Endothelial cell of umbilical vein (primary cell): Measurements from ENCODE around the gene MAGEA10. TPM values are rescaled to one million over a fixed set of nuclear protein-coding genes. Genes with fewer than 3 reads are reported as not detected.

ENCODE experiments used
- BruUV-seq: library from RNA; stranded (reverse); fragments of 400-500 nt; replicated peaks from 2 replicates; lab custom pipeline; 2021; lab: Mats Ljungman, UMichigan
- CTCF ChIA-PET: fragments of 300-600, 350-600 bp; sonication (Branson Sonifier 250); formaldehyde crosslinking; loops from one replicate; lab custom pipeline; 2021; ENCODE audit warnings: antibody characterized with exemption, inconsistent platforms; lab: Charles Lee
- POLR2A ChIA-PET: fragments of 300-600, 350-600 bp; sonication (Branson Sonifier 250); formaldehyde crosslinking; loops from one replicate; lab custom pipeline; 2021; ENCODE audit warnings: antibody characterized with exemption, inconsistent platforms; lab: Charles Lee
- DNase-seq: peaks from one replicate; pipeline ENCODE4 v3.0.0-alpha.2; 2011; ENCODE audit warnings: low read depth, low spot score
- FAIRE-seq: peaks from 2 replicates; lab custom pipeline; 2011; peaks lifted over from hg19 to GRCh38; lab: Jason Lieb, UNC
- H2AFZ ChIP-seq: 2 replicates; pipeline ENCODE4 v1.6.0; 2012; ENCODE audit warnings: low read depth, low read length, control low read depth, inconsistent platforms
- H3K27ac ChIP-seq: 2 replicates; pipeline ENCODE4 v1.5.1; 2011; ENCODE audit warnings: low read depth, mild to moderate bottlenecking, control low read depth, low read length, moderate library complexity; ENCODE audit not compliant: insufficient read depth
- H3K27me3 ChIP-seq, 2 experiments: 2 replicates each; pipeline versions ENCODE4 v1.6.0 to v1.6.1; 2011; ENCODE audit warnings: low read length in 2 of 2, mixed read lengths in 1 of 2; ENCODE audit not compliant: control insufficient read depth in 2 of 2, insufficient read depth in 2 of 2
- H3K36me3 ChIP-seq, 2 experiments: 2 replicates in 1 of 2; 3 replicates in 1 of 2; pipeline ENCODE4 v1.5.1; 2011; ENCODE audit warnings: low read length in 2 of 2, mild to moderate bottlenecking in 1 of 2, moderate library complexity in 1 of 2; ENCODE audit not compliant: control insufficient read depth in 2 of 2, insufficient read depth in 2 of 2; ENCODE audit errors: extremely low read depth in 1 of 2
- H3K4me1 ChIP-seq: 3 replicates; pipeline ENCODE4 v1.5.1; 2011; ENCODE audit warnings: mild to moderate bottlenecking, low read length; ENCODE audit not compliant: control insufficient read depth, insufficient read depth; ENCODE audit errors: extremely low read depth
- H3K4me2 ChIP-seq: 2 replicates; pipeline ENCODE4 v1.6.1; 2011; ENCODE audit warnings: low read length, control low read depth, mixed read lengths; ENCODE audit not compliant: insufficient read depth
- H3K4me3 ChIP-seq, 3 experiments: fragments of 200-600 bp in 1 of 3; sonication (generic), shearing (Covaris generic) in 1 of 3; replicated peaks in 1 of 3; 2 replicates each; pipeline ENCODE4 v1.5.1; 2011 to 2016; ENCODE audit warnings: control low read depth in 3 of 3, low read length in 3 of 3, mild to moderate bottlenecking in 2 of 3, inconsistent platforms in 1 of 3, low read depth in 1 of 3, moderate library complexity in 1 of 3; ENCODE audit not compliant: insufficient read depth in 1 of 3
- H3K79me2 ChIP-seq: 2 replicates; pipeline ENCODE4 v1.6.0; 2012; ENCODE audit warnings: low read length, inconsistent platforms; ENCODE audit not compliant: control insufficient read depth, insufficient read depth
- H3K9ac ChIP-seq: replicated peaks from 2 replicates; pipeline ENCODE3; 2011; ENCODE audit warnings: low read length, control low read depth; ENCODE audit not compliant: insufficient read depth; ENCODE audit errors: extremely low read depth
- H3K9me1 ChIP-seq: replicated peaks from 3 replicates; pipeline ENCODE4 v1.6.0; 2011; ENCODE audit warnings: mild to moderate bottlenecking, low read length; ENCODE audit not compliant: control insufficient read depth, insufficient read depth; ENCODE audit errors: extremely low read depth
- H3K9me3 ChIP-seq: replicated peaks from 2 replicates; pipeline ENCODE4 v1.5.1; 2012; ENCODE audit warnings: low read length, inconsistent platforms; ENCODE audit not compliant: control insufficient read depth, insufficient read depth
- H4K20me1 ChIP-seq: replicated peaks from 2 replicates; pipeline ENCODE3; 2011; ENCODE audit warnings: mild to moderate bottlenecking, low read length; ENCODE audit not compliant: control insufficient read depth, insufficient read depth; ENCODE audit errors: extremely low read depth
- CTCF ChIP-seq, 2 donors: IDR thresholded peaks; 1 replicate in 1 of 2; 2 replicates in 1 of 2; pipeline ENCODE4 v1.5.1; 2011; ENCODE audit warnings: low read length in 2 of 2, mild to moderate bottlenecking in 2 of 2, moderate library complexity in 2 of 2, control low read depth in 1 of 2, inconsistent platforms in 1 of 2, low read depth in 1 of 2; ENCODE audit not compliant: insufficient read depth in 1 of 2; ENCODE audit errors: extremely low read depth in 1 of 2
- EZH2 ChIP-seq: IDR thresholded peaks from 2 replicates; pipeline ENCODE4 v1.6.1; 2012; ENCODE audit warnings: borderline replicate concordance, low read depth, mild to moderate bottlenecking, moderate library complexity, low read length, inconsistent platforms; ENCODE audit not compliant: severe bottlenecking
- FOS ChIP-seq: IDR thresholded peaks from 2 replicates; pipeline ENCODE4 v1.6.1; 2011; ENCODE audit warnings: mild to moderate bottlenecking, low read length, moderate library complexity, borderline replicate concordance; ENCODE audit not compliant: insufficient read depth
- GATA2 ChIP-seq: IDR thresholded peaks from 2 replicates; pipeline ENCODE4 v1.7.0; 2011; ENCODE audit warnings: low read depth, mild to moderate bottlenecking, moderate library complexity, mixed read lengths, low read length; ENCODE audit not compliant: insufficient read length, insufficient read depth
- JUN ChIP-seq: IDR thresholded peaks from 2 replicates; pipeline ENCODE4 v1.6.1; 2011; ENCODE audit warnings: borderline replicate concordance, low read depth; ENCODE audit not compliant: insufficient read length, insufficient read depth
- MAX ChIP-seq: IDR thresholded peaks from 2 replicates; pipeline ENCODE4 v1.6.1; 2011; ENCODE audit not compliant: insufficient read depth, insufficient read length
- MYC ChIP-seq: IDR thresholded peaks from one replicate; pipeline ENCODE4 v1.6.1; 2011; ENCODE audit warnings: mild to moderate bottlenecking, low read depth, low read length
- POLR2A ChIP-seq: IDR thresholded peaks from 2 replicates; pipeline ENCODE4 v1.6.1; 2012; ENCODE audit warnings: low read depth, mild to moderate bottlenecking, control low read depth, low read length
- POLR2AphosphoS5 ChIP-seq: IDR thresholded peaks from 2 replicates; pipeline ENCODE4 v1.6.1; 2012; ENCODE audit warnings: low read depth, mild to moderate bottlenecking, control low read depth, low read length, moderate library complexity; ENCODE audit not compliant: insufficient read depth
- dilution Hi-C: fragments of 300-500 bp; cut with MboI; formaldehyde crosslinking; loops from one replicate; pipeline ENCODE4 v1.15.0; 2019; ENCODE audit warnings: low sequenced_read_pairs; ENCODE audit not compliant: extremely low pct_ligation_motif_present
- intact Hi-C: fragments of 100-400 bp; cut with micrococcal nuclease; formaldehyde crosslinking; loops from one replicate; pipeline ENCODE4 v1.10.0; 2022
- polyA plus RNA-seq, 4 experiments: library from polyadenylated mRNA; depleted of rRNA in 3 of 4; stranded (reverse) in 3 of 4; unstranded in 1 of 4; fragments of >200 nt; gene quantifications; 2 replicates each; pipeline versions ENCODE4 v1.2.1 to v1.2.3, GENCODE V29; 2011 to 2012; ENCODE audit warnings: missing spikeins in 1 of 4
- total RNA-seq: library from RNA; stranded (reverse); gene quantifications from 2 replicates; pipeline ENCODE4 v1.2.3, GENCODE V29; 2021

Gene MAGEA10
- total and polyA plus RNA-seq, 2 donors (not counting 3 experiments of a cell fraction or from before 2014, with no cell fraction given): not detected

GRCh38 chrX:152155766-152156310 lies 17.5 kb upstream of the MAGEA10 start:
- CTCF ChIA-PET: no interaction called here
- H3K79me2 ChIP-seq: no peaks in the 10 kb centered on the region
- POLR2A ChIA-PET: no interaction called here
- no peak overlapping the region for H2AFZ ChIP-seq
- no TSS peak for BruUV-seq
- no peaks in the 10 kb centered on the region for H4K20me1 ChIP-seq
- no peak overlapping the region for H3K4me3 ChIP-seq
- DNase-seq (no peak), FAIRE-seq (no peak)
- TF ChIP-seq GATA2 (no peak), MYC (no peak), JUN (no peak), POLR2A (no peak), FOS (no peak), POLR2AphosphoS5 (no peak), CTCF (IDR thresholded peaks at IDR 0.05; ENCODE audit: extremely low read depth in 1 of 2, insufficient read depth in 1 of 2, low read depth in 1 of 2, low read length in 2 of 2) (no peak)
- H3K9me3 ChIP-seq: no peaks in the 10 kb centered on the region
- no peaks in the 10 kb centered on the region for H3K27me3 ChIP-seq
- H3K9ac ChIP-seq: no peak overlapping the region
- H3K36me3 ChIP-seq: no peaks in the 10 kb centered on the region
- intact Hi-C loops (no loop called here), dilution Hi-C loops (no loop called here)
- no peaks in the 10 kb centered on the region for H3K9me1 ChIP-seq
- no peak overlapping the region for H3K4me2 ChIP-seq
- H3K4me1 ChIP-seq: no peaks in the 10 kb centered on the region
- no peak overlapping the region for H3K27ac ChIP-seq

- DNase-seq (no peak), FAIRE-seq (no peak)
- H3K9me3 ChIP-seq: no peaks in the 10 kb centered on the region
- no peak overlapping the region for H3K4me3 ChIP-seq
- no peaks in the 10 kb centered on the region for H3K9me1 ChIP-seq
- no peaks in the 10 kb centered on the region for H3K79me2 ChIP-seq
- H4K20me1 ChIP-seq: no peaks in the 10 kb centered on the region
- dilution Hi-C loops (no loop called here), intact Hi-C loops (no loop called here)
- POLR2A ChIA-PET: no interaction called here
- no peak overlapping the region for H3K27ac ChIP-seq
- H3K9ac ChIP-seq: no peak overlapping the region
- H3K36me3 ChIP-seq: no peaks in the 10 kb centered on the region
- no peaks in the 10 kb centered on the region for H3K27me3 ChIP-seq
- TF ChIP-seq POLR2A (no peak), EZH2 (no peak), GATA2 (no peak), CTCF (IDR thresholded peaks at IDR 0.05; ENCODE audit: extremely low read depth in 1 of 2, insufficient read depth in 1 of 2, low read depth in 1 of 2, low read length in 2 of 2) (no peak), FOS (no peak), POLR2AphosphoS5 (no peak), JUN (no peak), MYC (no peak), MAX (no peak)
- no TSS peak for BruUV-seq
- no peak overlapping the region for H2AFZ ChIP-seq
- H3K4me1 ChIP-seq: no peaks in the 10 kb centered on the region
- no peak overlapping the region for H3K4me2 ChIP-seq
- CTCF ChIA-PET: no interaction called here
Measured at GRCh38 chrX:152154050-152154449, 15.7 kb upstream of the MAGEA10 start.
